Cardiac fibroblast (primary cell): ENCODE measurements around the gene MEF2C.

Source experiments
- DNase-seq, 2 donors: peaks; one replicate each; pipeline versions ENCODE4 v3.0.0 to v3.0.0-alpha.2; 2010; ENCODE audit warnings: low read depth in 2 of 2
- H3K4me3 ChIP-seq, 2 donors: replicated peaks in 1 of 2; 1 replicate in 1 of 2; 2 replicates in 1 of 2; pipeline ENCODE4 v1.5.1; 2011; ENCODE audit warnings: low read depth in 2 of 2, low read length in 2 of 2, mild to moderate bottlenecking in 2 of 2, moderate library complexity in 1 of 2
- CTCF ChIP-seq: IDR thresholded peaks from one replicate; pipeline ENCODE4 v1.5.1; 2011; ENCODE audit warnings: low read depth, mild to moderate bottlenecking, low read length, inconsistent platforms

The MEF2C gene

GRCh38 chr5:88770276-88771257 is 112.4 kb downstream of the MEF2C start:
- no peak for TF ChIP-seq CTCF
- no peak overlapping the region for H3K4me3 ChIP-seq
- peak; percentile 26 to 83 for DNase-seq

GRCh38 chr5:88769165-88769564 is 113.8 kb downstream of the MEF2C start:
- H3K4me3 ChIP-seq = no peak overlapping the region
- peak; percentile 59 to 74 for DNase-seq
- TF ChIP-seq CTCF = no peak

- no peak for DNase-seq
- no peak overlapping the region for H3K4me3 ChIP-seq
- TF ChIP-seq CTCF = no peak
These were observed 114.6 kb downstream of the MEF2C start for GRCh38 chr5:88768411-88768810.

- no peak overlapping the region for H3K4me3 ChIP-seq
- no peak for TF ChIP-seq CTCF
- no peak for DNase-seq
These were observed 117.2 kb downstream of the MEF2C start for GRCh38 chr5:88765798-88766197.

GRCh38 chr5:88765171-88765570 is 117.8 kb downstream of the MEF2C start:
- no peak overlapping the region for H3K4me3 ChIP-seq
- no peak for DNase-seq
- TF ChIP-seq CTCF = no peak

GRCh38 chr5:88761939-88762338 is 121.0 kb downstream of the MEF2C start:
- no peak overlapping the region for H3K4me3 ChIP-seq
- TF ChIP-seq CTCF = no peak
- no peak for DNase-seq
